C4-2B (cell line): Measurements from ENCODE around the gene MOB3B.

Source experiments
- ZFX ChIP-seq: fragments of 450-650 bp; IDR thresholded peaks from 2 replicates; pipeline ENCODE4 v1.6.1; 2017
- TF ChIP-seq, protein P1 (sequence below): fragments of 450-650 bp; conservative IDR thresholded peaks from 2 replicates; pipeline ENCODE4 v1.5.1; 2017; ENCODE audit warnings: mild to moderate bottlenecking

DNA sequence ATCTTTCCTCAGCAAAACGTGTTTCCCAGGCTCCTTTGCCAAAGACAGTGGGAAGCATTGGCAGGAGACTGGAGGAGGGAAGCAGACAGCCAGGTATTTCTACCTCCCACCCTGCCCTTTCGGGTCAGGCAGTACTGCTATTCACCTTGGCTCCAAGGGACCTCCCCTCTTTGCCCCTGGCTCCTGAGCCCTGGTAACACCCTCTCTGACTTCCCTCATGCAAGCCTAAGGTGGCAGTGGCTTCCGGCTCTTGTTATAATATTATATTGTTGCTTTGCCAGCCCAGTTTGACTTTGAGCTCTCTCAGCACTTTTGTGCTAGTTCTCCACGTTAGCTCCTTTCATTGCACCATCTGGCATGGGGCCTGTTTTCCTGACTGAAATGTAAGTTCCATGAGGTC lies 87.2 kb downstream of the MOB3B start:
- TF ChIP-seq, protein P1, sequence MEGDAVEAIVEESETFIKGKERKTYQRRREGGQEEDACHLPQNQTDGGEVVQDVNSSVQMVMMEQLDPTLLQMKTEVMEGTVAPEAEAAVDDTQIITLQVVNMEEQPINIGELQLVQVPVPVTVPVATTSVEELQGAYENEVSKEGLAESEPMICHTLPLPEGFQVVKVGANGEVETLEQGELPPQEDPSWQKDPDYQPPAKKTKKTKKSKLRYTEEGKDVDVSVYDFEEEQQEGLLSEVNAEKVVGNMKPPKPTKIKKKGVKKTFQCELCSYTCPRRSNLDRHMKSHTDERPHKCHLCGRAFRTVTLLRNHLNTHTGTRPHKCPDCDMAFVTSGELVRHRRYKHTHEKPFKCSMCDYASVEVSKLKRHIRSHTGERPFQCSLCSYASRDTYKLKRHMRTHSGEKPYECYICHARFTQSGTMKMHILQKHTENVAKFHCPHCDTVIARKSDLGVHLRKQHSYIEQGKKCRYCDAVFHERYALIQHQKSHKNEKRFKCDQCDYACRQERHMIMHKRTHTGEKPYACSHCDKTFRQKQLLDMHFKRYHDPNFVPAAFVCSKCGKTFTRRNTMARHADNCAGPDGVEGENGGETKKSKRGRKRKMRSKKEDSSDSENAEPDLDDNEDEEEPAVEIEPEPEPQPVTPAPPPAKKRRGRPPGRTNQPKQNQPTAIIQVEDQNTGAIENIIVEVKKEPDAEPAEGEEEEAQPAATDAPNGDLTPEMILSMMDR, result no peak
- no peak for TF ChIP-seq ZFX
